Natural killer cell treated with Interleukin-12 subunit alpha and Interleukin-12 subunit beta and Interleukin-15 and Interleukin-18, amount 100 ng/mL, for 72 hours (primary cell): ENCODE results near the gene CRYBG1. TPM values are rescaled to one million over a fixed set of nuclear protein-coding genes. Genes with fewer than 3 reads are reported as not detected.
"Not testable (repeated sequence)": the region's sequence is repeated elsewhere in the genome, so short reads cannot be mapped to it uniquely, and the experiment has no call there.

Experiments used
- ATAC-seq, 2 donors: fragments of 150-1000 bp; cut with Tn5 transposase in 1 of 2; sonication (Bioruptor Pico), chemical (Tn5 transposase) in 1 of 2; 2 replicates each; pipeline ENCODE4 v1.10.0; 2021
- DNase-seq: peaks from one replicate; pipeline ENCODE4 v3.0.0; 2022; ENCODE audit warnings: low spot score
- H3K27ac Mint-ChIP-seq, 2 donors: 1 replicate in 1 of 2; 2 replicates in 1 of 2; pipeline ENCODE4 v1.8.0; 2022; ENCODE audit warnings: mixed read lengths in 2 of 2, mild to moderate bottlenecking in 1 of 2, moderate library complexity in 1 of 2
- H3K27me3 Mint-ChIP-seq, 2 donors: 1 replicate in 1 of 2; 2 replicates in 1 of 2; pipeline ENCODE4 v1.8.0; 2022; ENCODE audit warnings: mixed read lengths in 2 of 2
- H3K36me3 Mint-ChIP-seq: one replicate; pipeline ENCODE4 v1.8.0; 2022; ENCODE audit warnings: mixed read lengths
- H3K4me1 Mint-ChIP-seq, 2 donors: 1 replicate in 1 of 2; 2 replicates in 1 of 2; pipeline ENCODE4 v1.8.0; 2022; ENCODE audit warnings: low read depth in 2 of 2, mixed read lengths in 2 of 2, mild to moderate bottlenecking in 1 of 2
- H3K4me3 Mint-ChIP-seq: one replicate; pipeline ENCODE4 v1.8.0; 2022; ENCODE audit warnings: mixed read lengths
- H3K9me3 Mint-ChIP-seq: 2 replicates; pipeline ENCODE4 v1.8.0; 2022; ENCODE audit warnings: mixed read lengths
- total RNA-seq, 2 donors: library from RNA; stranded (reverse); gene quantifications; one replicate each; pipeline ENCODE4 v1.2.3, GENCODE V29; 2022

Gene CRYBG1
- total RNA-seq, 2 donors from 2014 or later, result 5.8 to 17.0 TPM

DNA sequence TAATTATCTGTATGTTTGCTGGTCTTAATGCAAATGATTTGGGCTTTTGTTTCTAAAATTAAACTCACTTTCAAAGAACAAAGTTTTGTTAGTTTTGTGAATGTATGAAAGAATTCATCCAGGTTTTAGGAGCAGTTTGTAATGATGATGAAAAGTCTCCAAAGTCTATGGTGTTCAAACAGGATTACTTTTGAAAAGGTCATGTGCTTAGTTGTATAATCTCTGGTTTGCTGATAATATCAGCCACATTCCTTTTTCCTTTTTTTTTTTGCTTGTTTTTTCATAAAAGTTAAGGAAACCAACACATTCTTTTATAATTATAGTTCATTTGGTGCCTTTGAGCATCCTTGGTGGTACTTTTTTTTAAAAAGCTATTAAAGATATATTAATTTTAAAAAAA is 179.9 kb downstream of the CRYBG1 start:
- Mint-ChIP-seq H3K9me3 (no peaks in the 10 kb centered on the region), H3K27me3 (no peaks in the 10 kb centered on the region), H3K4me1 (peaks cover 17 to 25% of the 10 kb centered on the region in 2 donors), H3K36me3 (peaks cover 10% of the 10 kb centered on the region), H3K27ac (no peak overlapping the region), H3K4me3 (no peak overlapping the region)
- ATAC-seq (no peak), DNase-seq (no peak)

DNA sequence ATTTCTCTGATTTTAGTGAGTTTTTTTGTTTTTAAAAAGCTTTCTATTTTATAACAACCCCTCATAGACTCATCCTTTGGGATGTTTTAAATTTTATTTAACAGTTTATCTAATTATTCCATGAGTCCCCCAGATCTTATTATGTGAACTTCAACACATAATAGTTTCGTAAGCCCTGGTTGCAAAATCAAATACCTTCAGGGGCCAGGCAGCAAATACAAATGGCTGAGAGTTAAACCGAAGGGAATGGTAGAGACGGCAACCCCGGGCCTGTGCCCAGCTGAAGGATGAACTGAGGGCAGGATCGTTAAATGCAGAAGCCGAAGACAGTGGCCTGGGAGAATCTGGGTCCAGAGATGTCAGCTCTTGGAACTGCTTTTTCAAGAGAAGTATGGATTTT is 180.4 kb downstream of the CRYBG1 start:
- Mint-ChIP-seq H3K27me3 (no peaks in the 10 kb centered on the region), H3K9me3 (no peaks in the 10 kb centered on the region), H3K4me1 (peaks cover 18 to 25% of the 10 kb centered on the region in 2 donors), H3K27ac (no peak overlapping the region), H3K36me3 (peaks cover 10% of the 10 kb centered on the region), H3K4me3 (no peak overlapping the region)
- DNase-seq (no peak), ATAC-seq (no peak)

DNA sequence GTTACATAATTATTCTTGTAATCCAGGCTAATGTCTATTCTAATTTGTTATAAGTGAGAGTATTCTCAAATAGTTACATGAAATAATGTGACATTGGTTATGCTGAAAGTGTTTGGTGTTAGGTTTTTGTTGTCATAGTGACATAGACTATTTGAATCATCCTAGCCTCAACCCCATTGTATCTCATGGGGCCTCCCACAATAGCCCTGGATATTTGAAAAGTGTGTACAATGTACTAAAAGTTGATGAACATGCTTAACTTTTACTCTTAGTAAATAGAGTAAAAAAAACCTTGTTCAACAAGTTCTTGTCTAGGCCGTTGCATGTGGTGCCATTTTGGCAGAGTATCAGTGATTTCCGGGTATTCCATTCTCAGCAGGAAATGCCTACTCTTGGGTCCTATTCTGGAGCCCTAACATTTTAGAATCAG is 185.8 kb downstream of the CRYBG1 start:
- Mint-ChIP-seq H3K27me3 (no peaks in the 10 kb centered on the region), H3K9me3 (no peaks in the 10 kb centered on the region), H3K4me1 (peaks cover 7 to 22% of the 10 kb centered on the region in 2 donors), H3K36me3 (peaks cover 13% of the 10 kb centered on the region), H3K27ac (peak overlapping the region; percentile 64 to 83), H3K4me3 (no peak overlapping the region)
- DNase-seq, result no peak
- peak in 1 of 2 donors; percentile 46 for ATAC-seq

DNA sequence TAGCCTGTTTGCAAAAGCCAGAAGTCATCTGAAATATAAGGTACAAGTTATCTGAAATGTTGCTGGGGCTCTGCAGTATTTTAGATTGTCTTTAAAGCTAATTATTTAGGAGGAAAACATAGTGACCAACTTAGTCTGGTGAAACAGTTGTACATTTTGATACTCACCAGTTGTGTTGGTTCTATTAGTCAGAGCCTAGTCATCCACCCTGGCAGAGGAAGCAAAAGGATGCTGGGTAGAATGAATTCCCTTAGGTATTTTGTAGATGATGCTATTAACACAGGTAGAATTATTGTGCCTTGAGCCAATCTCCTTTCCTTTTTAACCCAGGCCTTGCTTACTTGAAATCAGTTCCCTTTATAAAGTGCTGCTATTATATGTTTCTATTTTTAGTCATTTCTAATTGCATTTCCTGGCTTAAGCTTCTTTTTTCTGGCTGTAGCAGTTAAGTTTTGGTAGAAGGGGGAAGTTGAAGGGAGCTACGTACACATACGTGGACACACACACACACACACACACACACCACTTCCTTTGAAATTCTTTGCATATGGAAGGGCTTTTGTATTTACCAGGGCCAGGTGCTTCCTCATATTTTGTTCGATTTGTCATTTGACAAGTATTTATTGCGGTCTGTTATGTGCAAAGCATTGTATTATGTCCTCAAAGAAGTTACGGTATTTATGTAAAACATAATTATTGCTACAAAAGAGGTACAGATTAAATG is 186.3 kb downstream of the CRYBG1 start:
- peak in 1 of 2 donors; percentile 69 for ATAC-seq
- no peaks in the 10 kb centered on the region for H3K27me3 Mint-ChIP-seq
- no peaks in the 10 kb centered on the region for H3K9me3 Mint-ChIP-seq
- H3K4me1 Mint-ChIP-seq, result peaks cover 7 to 22% of the 10 kb centered on the region in 2 donors
- no peak for DNase-seq
- H3K4me3 Mint-ChIP-seq, result no peak overlapping the region
- peaks cover 15% of the 10 kb centered on the region for H3K36me3 Mint-ChIP-seq
- peak overlapping the region; percentile 64 to 83 for H3K27ac Mint-ChIP-seq

DNA sequence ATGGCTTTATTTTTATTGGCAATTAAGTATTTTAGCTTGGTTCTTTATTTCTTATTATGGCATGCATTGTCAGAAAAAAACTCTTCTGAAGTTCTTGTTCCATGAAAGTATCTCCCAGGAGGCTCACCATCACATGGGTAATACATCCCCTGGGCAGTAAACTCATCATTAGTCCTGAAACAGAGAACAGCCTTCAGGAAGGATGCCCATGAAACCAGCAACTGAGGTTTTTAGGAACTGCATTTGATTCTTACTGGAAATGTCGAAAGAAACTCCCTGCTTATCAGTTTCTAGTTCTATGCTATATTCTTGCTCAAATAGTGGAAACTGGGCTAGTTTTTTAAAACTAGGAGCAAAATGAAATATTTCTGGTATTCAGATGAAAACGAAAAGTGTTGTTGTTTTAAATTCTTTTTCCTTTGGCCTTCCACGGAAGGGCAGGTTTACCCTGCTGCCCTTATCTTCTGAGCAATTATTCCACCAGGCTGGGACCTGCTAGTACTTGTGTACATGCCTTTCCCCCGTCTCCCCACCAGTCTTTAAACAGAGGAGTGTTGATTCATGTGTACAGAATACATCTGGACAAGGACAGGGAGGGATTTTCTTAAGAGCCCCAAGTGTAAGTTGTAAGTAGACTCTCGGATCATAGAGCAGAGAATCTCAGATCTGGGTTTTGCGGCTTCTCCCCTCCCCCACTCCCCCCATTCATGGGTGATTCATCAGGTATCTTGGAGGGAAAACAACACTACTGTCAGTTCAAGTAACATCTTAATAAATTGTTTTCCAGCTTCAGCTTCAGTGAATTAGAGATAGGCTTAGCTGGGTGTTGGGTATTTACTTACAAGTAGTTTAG is 187.3 kb downstream of the CRYBG1 start:
- Mint-ChIP-seq H3K9me3 (no peaks in the 10 kb centered on the region), H3K27ac (no peak overlapping the region), H3K4me1 (peaks cover 7 to 22% of the 10 kb centered on the region in 2 donors), H3K36me3 (peaks cover 15% of the 10 kb centered on the region), H3K27me3 (no peaks in the 10 kb centered on the region), H3K4me3 (no peak overlapping the region)
- DNase-seq (no peak), ATAC-seq (no peak)

DNA sequence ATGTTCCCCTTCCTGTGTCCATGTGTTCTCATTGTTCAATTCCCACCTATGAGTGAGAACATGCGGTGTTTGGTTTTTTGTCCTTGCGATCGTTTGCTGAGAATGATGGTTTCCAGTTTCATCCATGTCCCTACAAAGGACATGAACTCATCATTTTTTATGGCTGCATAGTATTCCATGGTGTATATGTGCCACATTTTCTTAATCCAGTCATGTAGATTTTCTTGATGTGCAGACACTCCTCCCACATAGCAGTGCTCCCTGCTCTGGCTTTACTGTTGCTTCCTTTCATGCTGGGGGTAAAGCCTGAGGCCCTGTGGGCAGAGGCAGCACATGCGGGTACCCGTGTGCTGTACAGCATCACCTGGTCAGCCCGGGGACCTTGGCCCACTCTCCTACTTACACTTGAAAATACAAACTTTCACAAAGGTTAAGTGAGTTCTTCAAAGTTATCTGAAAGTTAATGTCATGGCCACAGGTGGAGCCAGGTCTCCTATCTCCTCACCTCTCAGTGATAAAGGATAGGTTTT is 188.5 kb downstream of the CRYBG1 start:
- H3K4me3 Mint-ChIP-seq, H3K9me3 Mint-ChIP-seq, ATAC-seq, H3K27ac Mint-ChIP-seq, DNase-seq, H3K27me3 Mint-ChIP-seq: not testable (repeated sequence)
- Mint-ChIP-seq H3K4me1 (peaks cover 7 to 22% of the 10 kb centered on the region in 2 donors), H3K36me3 (peaks cover 20% of the 10 kb centered on the region)

DNA sequence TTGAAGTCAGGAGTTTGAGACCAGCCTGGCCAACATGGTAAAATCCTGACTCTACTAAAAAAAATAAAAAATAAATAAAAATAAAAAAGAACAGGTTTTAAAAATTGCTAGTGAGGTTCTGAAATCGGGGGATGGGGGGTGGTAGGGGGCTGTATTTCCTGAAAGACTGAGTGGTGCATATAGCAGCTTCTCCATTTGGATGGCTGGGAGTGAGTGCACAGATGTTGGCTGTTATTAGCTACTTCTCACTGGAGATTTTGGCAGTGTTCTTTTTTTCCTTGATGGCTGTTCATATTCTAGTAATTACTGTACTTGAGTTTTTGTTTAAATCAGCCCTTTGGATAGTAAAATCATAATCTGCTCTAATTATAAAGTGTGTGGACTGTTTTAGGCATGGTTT is 189.0 kb downstream of the CRYBG1 start:
- no peak for ATAC-seq
- Mint-ChIP-seq H3K27me3 (no peaks in the 10 kb centered on the region), H3K27ac (no peak overlapping the region), H3K9me3 (no peaks in the 10 kb centered on the region), H3K4me3 (no peak overlapping the region), H3K4me1 (peaks cover 7 to 22% of the 10 kb centered on the region in 2 donors), H3K36me3 (peaks cover 16% of the 10 kb centered on the region)
- DNase-seq, result no peak

DNA sequence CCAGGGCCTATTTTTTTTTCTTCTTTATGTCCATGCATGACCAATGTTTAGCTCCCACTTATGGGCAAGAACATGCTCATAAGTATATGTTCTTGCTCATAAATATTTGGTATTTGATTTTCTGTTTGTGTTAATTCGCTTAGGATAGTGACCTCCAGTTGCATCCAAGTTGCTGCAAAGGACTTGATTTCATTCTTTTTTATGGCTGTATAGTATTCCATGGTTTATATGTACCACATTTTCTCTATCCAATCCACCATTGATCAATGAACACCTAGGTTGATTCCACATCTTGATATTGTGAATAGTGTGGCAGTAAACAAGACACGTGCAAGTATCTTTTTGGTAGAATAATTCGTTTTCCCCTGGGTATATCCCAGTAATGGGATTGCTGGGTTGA is 190.6 kb downstream of the CRYBG1 start:
- no peaks in the 10 kb centered on the region for H3K27me3 Mint-ChIP-seq
- H3K4me1 Mint-ChIP-seq, result peaks cover 5 to 19% of the 10 kb centered on the region in 2 donors
- H3K4me3 Mint-ChIP-seq, result no peak overlapping the region
- ATAC-seq (no peak), DNase-seq (no peak)
- peaks cover 11% of the 10 kb centered on the region for H3K36me3 Mint-ChIP-seq
- H3K27ac Mint-ChIP-seq, result no peak overlapping the region
- H3K9me3 Mint-ChIP-seq, result no peaks in the 10 kb centered on the region

DNA sequence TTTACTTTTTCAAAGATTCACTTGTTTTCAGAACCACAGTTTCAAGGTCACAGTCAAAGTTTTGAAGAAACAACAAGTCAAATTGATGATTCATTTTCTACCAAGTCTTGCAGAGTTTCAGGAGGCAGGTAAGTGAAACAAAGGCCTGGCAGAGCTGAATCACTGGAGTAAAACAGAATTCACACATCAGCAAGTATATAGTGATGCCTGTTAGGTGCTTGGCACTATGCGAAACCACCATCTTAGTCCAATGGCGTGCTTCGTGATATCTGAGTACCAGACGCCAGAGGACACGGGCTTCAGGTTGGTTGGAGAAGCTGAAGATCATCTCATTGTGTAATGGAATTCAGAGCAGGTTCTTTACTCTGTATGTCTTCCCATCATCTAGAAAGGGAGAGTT is 192.9 kb downstream of the CRYBG1 start:
- Mint-ChIP-seq H3K4me1 (peaks cover 0 to 6% of the 10 kb centered on the region in 2 donors), H3K27me3 (no peaks in the 10 kb centered on the region), H3K4me3 (no peak overlapping the region), H3K27ac (peak overlapping the region in 1 of 2 donors; percentile 36), H3K36me3 (peaks cover 11% of the 10 kb centered on the region), H3K9me3 (no peaks in the 10 kb centered on the region)
- ATAC-seq, result peak in 1 of 2 donors; percentile 52
- no peak for DNase-seq

DNA sequence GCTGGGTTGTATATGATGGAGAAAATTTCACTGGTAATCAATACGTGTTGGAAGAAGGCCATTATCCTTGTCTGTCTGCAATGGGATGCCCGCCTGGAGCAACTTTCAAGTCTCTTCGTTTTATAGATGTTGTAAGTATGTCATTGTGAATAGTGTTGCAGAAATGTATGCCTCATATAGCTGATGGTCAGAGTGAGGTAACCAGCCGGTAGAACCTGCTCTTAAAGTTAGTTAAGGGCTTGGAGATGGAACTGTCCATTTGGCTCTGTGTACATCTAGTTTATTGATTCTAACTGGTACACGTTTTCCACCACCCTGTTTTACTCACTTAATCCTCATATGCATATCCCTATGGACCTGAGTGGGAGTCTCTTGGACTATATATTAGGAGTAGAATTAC is 195.2 kb downstream of the CRYBG1 start:
- Mint-ChIP-seq H3K36me3 (peaks cover 11% of the 10 kb centered on the region), H3K9me3 (no peaks in the 10 kb centered on the region), H3K4me3 (no peak overlapping the region), H3K27ac (no peak overlapping the region), H3K4me1 (no peaks in the 10 kb centered on the region), H3K27me3 (no peaks in the 10 kb centered on the region)
- no peak for DNase-seq
- ATAC-seq, result no peak

DNA sequence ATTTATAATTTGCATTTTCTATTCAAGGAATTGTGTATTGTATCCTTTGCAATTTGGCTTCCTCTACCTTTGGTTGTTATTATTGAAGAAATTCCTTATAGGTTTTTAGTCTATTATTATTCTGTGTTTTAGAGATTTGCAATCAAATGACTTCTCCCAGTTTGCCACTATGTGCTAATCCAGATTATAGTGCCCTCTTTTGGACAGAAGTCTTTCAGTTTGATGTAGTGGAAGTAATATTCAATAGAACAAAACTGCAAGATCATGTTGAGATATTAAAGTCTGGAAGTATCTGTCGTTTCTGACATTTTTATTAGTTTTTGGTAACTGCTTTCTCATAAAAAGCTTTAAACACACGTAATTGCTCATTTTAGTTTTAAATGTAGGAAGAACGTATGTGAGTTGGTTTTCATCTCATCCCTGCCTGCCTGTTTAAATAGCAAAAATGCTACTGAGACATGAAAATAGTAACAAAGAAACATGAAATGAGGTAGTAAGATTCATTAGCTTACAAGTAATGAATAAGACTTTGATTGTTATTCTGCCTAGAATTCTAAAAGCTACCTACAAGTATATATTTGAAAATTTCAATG is 195.9 kb downstream of the CRYBG1 start:
- no peak overlapping the region for H3K4me3 Mint-ChIP-seq
- peaks cover 0 to 6% of the 10 kb centered on the region in 2 donors for H3K4me1 Mint-ChIP-seq
- ATAC-seq (no peak), DNase-seq (no peak)
- peaks cover 5% of the 10 kb centered on the region for H3K36me3 Mint-ChIP-seq
- no peak overlapping the region for H3K27ac Mint-ChIP-seq
- no peaks in the 10 kb centered on the region for H3K9me3 Mint-ChIP-seq
- no peaks in the 10 kb centered on the region for H3K27me3 Mint-ChIP-seq

DNA sequence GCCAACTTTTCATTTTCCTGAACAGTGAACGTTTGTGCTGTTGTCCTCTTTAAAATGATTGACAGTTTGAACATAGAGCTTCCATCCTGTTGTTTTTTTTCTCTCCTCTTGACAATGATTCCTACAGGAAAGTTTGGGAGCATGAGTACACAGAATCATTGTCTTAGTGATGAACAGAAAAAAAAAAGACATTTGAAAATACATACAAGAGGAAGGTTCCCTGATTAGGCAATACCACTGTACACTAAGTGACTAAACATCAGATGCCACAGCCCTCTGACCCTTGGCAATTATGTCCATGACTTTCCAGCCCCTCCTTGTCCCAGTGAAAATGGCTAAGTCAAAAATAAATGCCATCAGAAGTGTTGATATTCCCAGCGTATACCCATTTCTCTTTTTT is 197.3 kb downstream of the CRYBG1 start:
- Mint-ChIP-seq H3K4me3 (no peak overlapping the region), H3K9me3 (no peaks in the 10 kb centered on the region), H3K27me3 (no peaks in the 10 kb centered on the region), H3K27ac (no peak overlapping the region), H3K4me1 (peaks cover 0 to 7% of the 10 kb centered on the region in 2 donors), H3K36me3 (peaks cover 5% of the 10 kb centered on the region)
- DNase-seq (no peak), ATAC-seq (no peak)

DNA sequence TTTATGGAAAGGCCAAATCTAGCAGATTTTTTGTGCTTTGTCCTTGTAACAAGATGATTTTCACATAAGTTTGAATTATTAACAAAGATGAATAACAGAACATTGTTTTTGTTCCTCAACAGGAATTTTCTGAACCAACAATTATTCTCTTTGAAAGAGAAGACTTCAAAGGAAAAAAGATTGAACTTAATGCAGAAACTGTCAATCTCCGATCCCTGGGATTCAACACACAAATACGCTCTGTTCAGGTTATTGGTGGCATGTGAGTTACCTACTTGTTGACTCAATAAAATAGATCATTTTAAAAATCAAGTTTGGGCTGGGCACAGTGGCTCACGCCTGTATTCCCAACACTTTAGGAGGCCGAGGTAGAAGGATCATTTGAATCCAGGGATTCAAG is 197.8 kb downstream of the CRYBG1 start:
- no peaks in the 10 kb centered on the region for H3K27me3 Mint-ChIP-seq
- no peak for ATAC-seq
- H3K27ac Mint-ChIP-seq, result no peak overlapping the region
- peaks cover 0 to 7% of the 10 kb centered on the region in 2 donors for H3K4me1 Mint-ChIP-seq
- H3K9me3 Mint-ChIP-seq, result no peaks in the 10 kb centered on the region
- no peak overlapping the region for H3K4me3 Mint-ChIP-seq
- DNase-seq, result no peak
- H3K36me3 Mint-ChIP-seq, result peaks cover 5% of the 10 kb centered on the region

DNA sequence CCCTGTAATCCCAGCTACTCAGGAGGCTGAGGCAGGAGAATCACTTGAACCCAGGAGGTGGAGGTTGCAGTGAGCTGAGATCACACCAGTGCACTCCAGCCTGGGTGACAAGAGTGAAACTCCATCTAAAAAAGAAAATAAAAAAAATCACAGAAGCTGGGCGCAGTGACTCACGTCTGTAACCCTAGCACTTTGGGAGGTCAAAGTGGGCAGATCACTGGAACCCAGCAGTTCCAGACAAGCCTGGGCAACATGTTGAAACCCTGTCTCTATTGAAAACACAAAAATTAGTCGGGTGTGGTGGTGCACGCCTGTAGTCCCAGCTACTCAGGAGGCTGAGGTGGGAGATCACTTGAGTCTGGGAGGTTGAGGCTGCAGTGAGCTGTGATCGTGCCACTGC is 199.1 kb downstream of the CRYBG1 start:
- H3K4me1 Mint-ChIP-seq, H3K4me3 Mint-ChIP-seq, DNase-seq, H3K36me3 Mint-ChIP-seq, H3K9me3 Mint-ChIP-seq, H3K27ac Mint-ChIP-seq, ATAC-seq, H3K27me3 Mint-ChIP-seq: not testable (repeated sequence)
